Measurements from ENCODE around the gene TPRX1. TPM values are rescaled to one million over a fixed set of nuclear protein-coding genes. Genes with fewer than 3 reads are reported as not detected.

Gene TPRX1
- total RNA-seq, 1 experiment from 2014 or later = not detected

DNA sequence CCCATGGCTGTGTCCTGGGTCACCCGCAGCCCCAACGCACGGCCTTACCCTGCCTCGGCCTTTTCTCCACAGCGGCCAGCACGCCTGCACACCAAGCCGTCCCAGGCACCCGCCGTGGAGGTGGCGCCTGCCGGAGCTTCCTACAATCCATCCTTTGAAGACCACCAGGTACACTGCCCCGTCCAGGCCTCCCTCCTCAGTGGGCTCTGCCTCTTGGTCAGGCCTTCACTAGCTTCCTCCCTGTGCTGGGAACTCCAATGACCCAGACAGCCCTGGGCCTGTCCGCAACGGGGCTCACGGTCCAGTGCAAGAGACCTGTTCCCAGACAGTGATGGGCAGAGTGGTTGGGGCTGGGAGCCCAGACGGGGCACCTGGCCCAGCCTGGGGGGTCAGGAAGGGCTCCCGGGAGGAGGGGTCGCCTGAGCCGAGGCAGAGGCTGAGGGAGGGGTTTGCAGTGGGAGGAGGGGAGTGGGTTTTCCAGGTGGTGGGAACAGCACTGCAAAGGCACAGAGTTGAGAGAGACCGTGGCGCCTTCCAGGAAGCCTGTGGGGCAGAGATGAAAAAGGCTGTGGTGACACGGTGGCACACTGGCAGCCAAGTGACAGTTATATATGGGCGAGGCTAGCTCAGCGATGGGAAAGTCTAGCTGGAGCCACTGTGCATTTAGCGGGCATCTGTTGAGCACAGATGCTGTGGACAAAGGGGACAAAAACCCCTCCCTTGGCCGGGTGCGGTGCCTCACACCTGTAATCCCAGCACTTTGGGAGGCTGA lies 51.7 kb downstream of the TPRX1 start:
- DNase-seq (ENCODE audit: extremely low read depth, low read depth) = no peak

Small RNAs within 50 kb of the gene (small RNA-seq; reads per million reads assigned to genes)
- gene AC008745.1 (0 reads per million in 2 experiments), gene SNORD23 (0 reads per million in 2 experiments)

Other genes with a start within 250 kb of the TPRX1 start
- gene ZNF541, start 231.4 kb downstream of the TPRX1 start, total RNA-seq (2014; rRNA removed; shearing (Covaris generic)) = not detected in 2 replicates
- 0.40 and 0.72 TPM in 2 replicates for gene BICRA, start 195.4 kb downstream of the TPRX1 start, total RNA-seq (2014; rRNA removed; shearing (Covaris generic))
- gene EHD2, start 91.1 kb downstream of the TPRX1 start, total RNA-seq (2014; rRNA removed; shearing (Covaris generic)) = 0.87 and 1.0 TPM in 2 replicates
- gene NOP53, start 59.0 kb downstream of the TPRX1 start, total RNA-seq (2014; rRNA removed; shearing (Covaris generic)) = 114 and 132 TPM in 2 replicates
- gene SELENOW, start 25.8 kb downstream of the TPRX1 start, total RNA-seq (2014; rRNA removed; shearing (Covaris generic)) = 58.4 and 58.8 TPM in 2 replicates
- gene CRX, start 17.4 kb upstream of the TPRX1 start, total RNA-seq (2014; rRNA removed; shearing (Covaris generic)) = not detected in 2 replicates
- not detected in 2 replicates for gene TPRX2, start 54.7 kb upstream of the TPRX1 start, total RNA-seq (2014; rRNA removed; shearing (Covaris generic))
- gene SULT2A1, start 81.8 kb upstream of the TPRX1 start, total RNA-seq (2014; rRNA removed; shearing (Covaris generic)) = not detected in 2 replicates
- not detected in 2 replicates for gene BSPH1, start 187.6 kb upstream of the TPRX1 start, total RNA-seq (2014; rRNA removed; shearing (Covaris generic))
- gene ELSPBP1, start 190.1 kb upstream of the TPRX1 start, total RNA-seq (2014; rRNA removed; shearing (Covaris generic)) = not detected in 2 replicates
- gene CABP5, start 239.5 kb upstream of the TPRX1 start, total RNA-seq (2014; rRNA removed; shearing (Covaris generic)) = not detected in 2 replicates

Data from NCI-H460 (cell line).